Mesothelial cell of epicardium (in vitro differentiated cells): ENCODE results near the gene CWC27. TPM values are rescaled to one million over a fixed set of nuclear protein-coding genes. Genes with fewer than 3 reads are reported as not detected.

Experiments
- DNase-seq, 2 experiments: peaks; one replicate each; pipeline ENCODE4 v3.0.0; 2021; ENCODE audit warnings: low spot score in 2 of 2; ENCODE audit not compliant: unreplicated experiment in 2 of 2
- H3K27ac Mint-ChIP-seq: 2 replicates; pipeline ENCODE4 v1.8.0; 2021; ENCODE audit warnings: mixed read lengths
- H3K27me3 Mint-ChIP-seq: 2 replicates; pipeline ENCODE4 v1.8.0; 2021; ENCODE audit warnings: low read depth, mixed read lengths
- H3K36me3 Mint-ChIP-seq: 2 replicates; pipeline ENCODE4 v1.8.0; 2021; ENCODE audit warnings: mixed read lengths
- H3K4me1 Mint-ChIP-seq: 2 replicates; pipeline ENCODE4 v1.8.0; 2021; ENCODE audit warnings: mixed read lengths
- H3K4me3 Mint-ChIP-seq: 2 replicates; pipeline ENCODE4 v1.8.0; 2021; ENCODE audit warnings: mild to moderate bottlenecking, moderate library complexity, mixed read lengths
- H3K9me3 Mint-ChIP-seq: 2 replicates; pipeline ENCODE4 v1.8.0; 2021; ENCODE audit warnings: mixed read lengths
- CTCF ChIP-seq: fragments of 200-600 bp; sonication (generic); IDR thresholded peaks from one replicate; pipeline ENCODE4 v1.5.0; 2021; ENCODE audit warnings: antibody characterized with exemption; ENCODE audit not compliant: unreplicated experiment
- total RNA-seq: library from RNA; stranded (reverse); gene quantifications from 3 replicates; pipeline ENCODE4 v1.2.1, GENCODE V29; 2021

Gene CWC27
- total RNA-seq, 1 donor from 2014 or later = 30.0 TPM

- H3K27me3 Mint-ChIP-seq = no peaks in the 10 kb centered on the region
- H3K4me3 Mint-ChIP-seq = no peak overlapping the region
- no peak for TF ChIP-seq CTCF
- DNase-seq = no peak
- peaks cover 3% of the 10 kb centered on the region for H3K36me3 Mint-ChIP-seq
- H3K4me1 Mint-ChIP-seq = no peaks in the 10 kb centered on the region
- peaks cover 3% of the 10 kb centered on the region for H3K9me3 Mint-ChIP-seq
- no peak overlapping the region for H3K27ac Mint-ChIP-seq
Observed at GRCh38 chr5:64876203-64876602, 107.5 kb downstream of the CWC27 start.

- peaks cover 10% of the 10 kb centered on the region for H3K36me3 Mint-ChIP-seq
- TF ChIP-seq CTCF = no peak
- H3K9me3 Mint-ChIP-seq = peaks cover 10% of the 10 kb centered on the region
Observed at GRCh38 chr5:64880821-64881220, 112.1 kb downstream of the CWC27 start.

GRCh38 chr5:64883912-64884311 is 115.2 kb downstream of the CWC27 start:
- no peak overlapping the region for H3K4me3 Mint-ChIP-seq
- no peaks in the 10 kb centered on the region for H3K27me3 Mint-ChIP-seq
- peaks cover 8% of the 10 kb centered on the region for H3K36me3 Mint-ChIP-seq
- no peaks in the 10 kb centered on the region for H3K4me1 Mint-ChIP-seq
- peaks cover 7% of the 10 kb centered on the region for H3K9me3 Mint-ChIP-seq
- no peak for TF ChIP-seq CTCF
- H3K27ac Mint-ChIP-seq = no peak overlapping the region
- DNase-seq = no peak

More at GRCh38 chr5:64880821-64881220, 112.1 kb downstream of the CWC27 start:
- no peak overlapping the region for H3K4me3 Mint-ChIP-seq
- H3K27me3 Mint-ChIP-seq = no peaks in the 10 kb centered on the region
- H3K27ac Mint-ChIP-seq = no peak overlapping the region
- H3K4me1 Mint-ChIP-seq = no peaks in the 10 kb centered on the region
- no peak for DNase-seq

- no peak overlapping the region for H3K27ac Mint-ChIP-seq
- peaks cover 7% of the 10 kb centered on the region for H3K9me3 Mint-ChIP-seq
- no peak overlapping the region for H3K4me3 Mint-ChIP-seq
- H3K4me1 Mint-ChIP-seq = no peaks in the 10 kb centered on the region
- H3K27me3 Mint-ChIP-seq = no peaks in the 10 kb centered on the region
- no peak for DNase-seq
- no peak for TF ChIP-seq CTCF
- H3K36me3 Mint-ChIP-seq = peaks cover 8% of the 10 kb centered on the region
Observed at GRCh38 chr5:64884541-64884940, 115.8 kb downstream of the CWC27 start.

GRCh38 chr5:64887910-64888309 is 119.2 kb downstream of the CWC27 start:
- Mint-ChIP-seq H3K4me1 (peaks cover 2% of the 10 kb centered on the region), H3K4me3 (no peak overlapping the region), H3K27ac (no peak overlapping the region), H3K9me3 (no peaks in the 10 kb centered on the region), H3K36me3 (peaks cover under 1% of the 10 kb centered on the region), H3K27me3 (no peaks in the 10 kb centered on the region)
- no peak for TF ChIP-seq CTCF
- no peak for DNase-seq

- no peaks in the 10 kb centered on the region for H3K27me3 Mint-ChIP-seq
- peaks cover 2% of the 10 kb centered on the region for H3K4me1 Mint-ChIP-seq
- no peak overlapping the region for H3K27ac Mint-ChIP-seq
- peaks cover 24% of the 10 kb centered on the region for H3K9me3 Mint-ChIP-seq
- DNase-seq = no peak
- no peak overlapping the region for H3K4me3 Mint-ChIP-seq
- H3K36me3 Mint-ChIP-seq = peaks cover 21% of the 10 kb centered on the region
- TF ChIP-seq CTCF = no peak
Observed at GRCh38 chr5:64895748-64896147, 127.0 kb downstream of the CWC27 start.
